ENCODE data around the gene GP9. TPM values are rescaled to one million over a fixed set of nuclear protein-coding genes. Genes with fewer than 3 reads are reported as not detected.

The GP9 gene
- total RNA-seq, 1 experiment from 2014 or later = not detected

DNA sequence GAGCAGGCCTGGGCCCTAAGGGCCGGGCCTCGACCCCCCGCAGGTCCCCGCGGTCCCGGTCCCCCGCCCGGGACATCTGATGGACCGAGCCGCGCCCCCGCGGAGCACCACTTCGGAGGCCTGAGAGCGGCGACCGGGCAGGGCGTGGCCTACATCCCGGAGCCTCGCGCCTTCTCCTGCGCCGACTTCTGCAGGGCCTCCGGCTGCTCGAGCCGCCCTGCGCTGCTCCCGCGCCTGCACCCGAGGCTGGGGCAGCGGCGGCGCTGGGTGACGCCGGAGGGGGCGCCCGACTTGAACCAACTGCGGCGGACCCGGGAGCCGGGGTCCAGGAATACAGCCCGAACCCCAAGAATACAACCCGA is 14.9 kb upstream of the GP9 start:
- no peak for TF ChIP-seq EZH2 (IDR thresholded peaks at IDR 0.05; ENCODE audit: low read depth)
- TF ChIP-seq, protein P1, sequence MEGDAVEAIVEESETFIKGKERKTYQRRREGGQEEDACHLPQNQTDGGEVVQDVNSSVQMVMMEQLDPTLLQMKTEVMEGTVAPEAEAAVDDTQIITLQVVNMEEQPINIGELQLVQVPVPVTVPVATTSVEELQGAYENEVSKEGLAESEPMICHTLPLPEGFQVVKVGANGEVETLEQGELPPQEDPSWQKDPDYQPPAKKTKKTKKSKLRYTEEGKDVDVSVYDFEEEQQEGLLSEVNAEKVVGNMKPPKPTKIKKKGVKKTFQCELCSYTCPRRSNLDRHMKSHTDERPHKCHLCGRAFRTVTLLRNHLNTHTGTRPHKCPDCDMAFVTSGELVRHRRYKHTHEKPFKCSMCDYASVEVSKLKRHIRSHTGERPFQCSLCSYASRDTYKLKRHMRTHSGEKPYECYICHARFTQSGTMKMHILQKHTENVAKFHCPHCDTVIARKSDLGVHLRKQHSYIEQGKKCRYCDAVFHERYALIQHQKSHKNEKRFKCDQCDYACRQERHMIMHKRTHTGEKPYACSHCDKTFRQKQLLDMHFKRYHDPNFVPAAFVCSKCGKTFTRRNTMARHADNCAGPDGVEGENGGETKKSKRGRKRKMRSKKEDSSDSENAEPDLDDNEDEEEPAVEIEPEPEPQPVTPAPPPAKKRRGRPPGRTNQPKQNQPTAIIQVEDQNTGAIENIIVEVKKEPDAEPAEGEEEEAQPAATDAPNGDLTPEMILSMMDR (conservative IDR thresholded peaks at IDR 0.05) = no peak
- H3K27me3 ChIP-seq (ENCODE audit: insufficient read depth, low read depth) = peaks cover 28% of the 10 kb centered on the region
- ChIA-PET CTCF (no interaction called here), POLR2A (ENCODE audit: unreplicated experiment) (no interaction called here)
- no peak overlapping the region for H3K4me3 ChIP-seq
- no peaks in the 10 kb centered on the region for H3K9me3 ChIP-seq (ENCODE audit: insufficient read depth, low read depth)
- H3K27ac ChIP-seq = no peak overlapping the region
- no peak for DNase-seq
- BruUV-seq (replicated peaks) = no TSS peak
- no peaks in the 10 kb centered on the region for H3F3A ChIP-seq (ENCODE audit: insufficient read depth, low read depth)
- H3K4me1 ChIP-seq (replicated peaks; ENCODE audit: insufficient read depth) = no peaks in the 10 kb centered on the region
- H3K79me2 ChIP-seq (ENCODE audit: low read depth) = no peaks in the 10 kb centered on the region
- H3K9me2 ChIP-seq (ENCODE audit: insufficient read depth) = no peaks in the 10 kb centered on the region
- H3K4me2 ChIP-seq = no peak overlapping the region
- H3K36me3 ChIP-seq (ENCODE audit: low read depth) = no peaks in the 10 kb centered on the region
- intact Hi-C loops (cut with micrococcal nuclease; ENCODE audit: unreplicated experiment) = no loop called here
- H4K20me1 ChIP-seq (ENCODE audit: insufficient read depth) = no peaks in the 10 kb centered on the region
- H2AFZ ChIP-seq = no peak overlapping the region

DNA sequence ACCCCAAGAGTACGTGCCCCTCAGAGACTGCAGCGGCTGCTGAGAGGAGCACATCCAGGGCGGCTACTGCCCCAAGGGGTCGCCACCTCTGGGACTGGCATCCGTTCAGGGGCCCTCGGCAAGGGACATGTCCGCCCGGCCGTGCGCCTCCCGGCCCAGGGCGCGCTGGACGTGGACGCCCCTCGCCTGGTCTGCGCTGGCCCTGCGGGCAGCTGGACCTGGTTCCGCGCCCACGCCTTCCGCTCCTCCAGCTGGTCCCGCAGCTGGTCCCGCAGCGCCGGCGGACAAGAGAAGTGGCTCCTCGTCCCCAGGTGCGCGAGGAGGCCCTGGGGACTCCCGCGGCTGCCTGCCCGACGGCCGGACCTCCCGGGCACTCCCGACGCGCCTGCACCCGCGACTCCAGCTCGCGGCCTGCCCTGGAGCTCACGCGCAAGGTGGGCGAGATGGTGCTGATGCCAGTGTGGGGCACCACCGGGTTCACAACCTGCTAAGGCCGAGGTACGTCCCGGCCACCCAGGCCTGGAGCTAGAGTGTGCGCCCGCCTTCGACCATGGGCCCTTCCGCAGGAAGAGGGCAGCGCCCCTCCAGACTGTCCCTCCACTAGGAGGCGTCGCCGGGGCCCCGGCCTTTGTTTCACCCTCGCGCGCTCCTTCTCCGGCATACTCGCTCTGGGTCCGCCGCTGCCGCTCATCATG is 14.4 kb upstream of the GP9 start:
- H3F3A ChIP-seq (ENCODE audit: insufficient read depth, low read depth) = no peaks in the 10 kb centered on the region
- no peaks in the 10 kb centered on the region for H3K36me3 ChIP-seq (ENCODE audit: low read depth)
- no peak for DNase-seq
- no peaks in the 10 kb centered on the region for H3K4me1 ChIP-seq (replicated peaks; ENCODE audit: insufficient read depth)
- ChIA-PET POLR2A (ENCODE audit: unreplicated experiment) (no interaction called here), CTCF (interaction anchor here (0.7 kb wide), 1 partner anchor 1443 kb away, joined by 5 read pairs; no protein-coding TSS in a partner anchor)
- no TSS peak for BruUV-seq (replicated peaks)
- H3K79me2 ChIP-seq (ENCODE audit: low read depth) = no peaks in the 10 kb centered on the region
- H2AFZ ChIP-seq = no peak overlapping the region
- intact Hi-C loops (cut with micrococcal nuclease; ENCODE audit: unreplicated experiment) = no loop called here
- H3K4me3 ChIP-seq = no peak overlapping the region
- TF ChIP-seq, protein P1 (conservative IDR thresholded peaks at IDR 0.05) = no peak
- no peak for TF ChIP-seq EZH2 (IDR thresholded peaks at IDR 0.05; ENCODE audit: low read depth)
- H3K4me2 ChIP-seq = no peak overlapping the region
- peaks cover 27% of the 10 kb centered on the region for H3K27me3 ChIP-seq (ENCODE audit: insufficient read depth, low read depth)
- H4K20me1 ChIP-seq (ENCODE audit: insufficient read depth) = no peaks in the 10 kb centered on the region
- H3K9me2 ChIP-seq (ENCODE audit: insufficient read depth) = no peaks in the 10 kb centered on the region
- no peak overlapping the region for H3K27ac ChIP-seq
- no peaks in the 10 kb centered on the region for H3K9me3 ChIP-seq (ENCODE audit: insufficient read depth, low read depth)

DNA sequence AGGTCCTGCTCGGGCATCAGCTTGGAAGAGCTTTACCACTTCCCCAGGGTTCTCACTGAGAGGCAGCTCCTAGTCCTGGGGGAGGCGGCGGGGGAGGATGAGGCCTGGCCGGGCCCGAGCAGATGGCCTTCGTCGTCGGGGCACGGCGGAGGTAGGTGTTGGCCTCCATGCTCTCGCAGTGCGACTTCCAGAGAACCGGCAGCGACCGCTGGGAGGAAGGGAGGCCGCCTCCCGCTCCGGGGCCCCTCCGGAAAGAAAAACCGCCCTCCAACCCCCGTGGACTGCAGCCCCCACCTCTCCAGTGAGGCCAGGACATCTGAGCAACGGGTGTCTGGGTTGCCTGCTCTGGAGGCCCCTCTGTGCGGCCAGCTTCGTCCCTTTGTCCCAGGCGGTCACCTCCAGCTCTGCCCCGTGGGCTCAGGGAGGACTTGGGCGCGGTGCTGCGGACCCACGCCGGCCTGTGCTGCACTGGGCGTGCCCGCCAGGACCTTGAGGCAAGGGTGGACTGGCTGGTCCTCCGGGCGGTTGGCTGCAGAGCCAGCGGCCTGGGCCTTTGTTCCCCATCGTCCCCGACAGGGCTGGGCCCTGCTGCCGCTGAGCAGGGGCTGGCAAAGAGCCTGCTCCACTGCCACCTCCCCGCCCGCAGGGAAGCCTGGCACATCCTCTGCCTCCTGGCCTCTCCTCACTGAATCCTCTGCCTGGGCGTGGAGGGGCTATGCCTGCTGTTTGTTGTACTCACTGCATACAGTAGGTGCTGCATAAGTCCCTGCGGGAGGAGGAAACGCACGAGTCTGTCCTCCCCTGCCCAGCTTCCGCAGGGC is 13.6 kb upstream of the GP9 start:
- CTCF ChIA-PET = interaction anchor here (0.7 kb wide), 1 partner anchor 1444 kb away, joined by 5 read pairs; no protein-coding TSS in a partner anchor
- no peak for TF ChIP-seq EZH2 (IDR thresholded peaks at IDR 0.05; ENCODE audit: low read depth)
- TF ChIP-seq, protein P1 (conservative IDR thresholded peaks at IDR 0.05) = no peak
- POLR2A ChIA-PET (ENCODE audit: unreplicated experiment) = no interaction called here

More for the DNA sequence above, 13.6 kb upstream of the GP9 start:
- Histone ChIP-seq H3K27ac (no peak overlapping the region), H3K4me1 (replicated peaks; ENCODE audit: insufficient read depth) (no peaks in the 10 kb centered on the region), H4K20me1 (ENCODE audit: insufficient read depth) (no peaks in the 10 kb centered on the region), H3K9me3 (ENCODE audit: insufficient read depth, low read depth) (no peaks in the 10 kb centered on the region), H3K4me3 (no peak overlapping the region), H3K27me3 (ENCODE audit: insufficient read depth, low read depth) (peaks cover 19% of the 10 kb centered on the region), H3K4me2 (no peak overlapping the region), H3F3A (ENCODE audit: insufficient read depth, low read depth) (no peaks in the 10 kb centered on the region), H3K36me3 (ENCODE audit: low read depth) (no peaks in the 10 kb centered on the region), H2AFZ (no peak overlapping the region), H3K9me2 (ENCODE audit: insufficient read depth) (no peaks in the 10 kb centered on the region), H3K79me2 (ENCODE audit: low read depth) (no peaks in the 10 kb centered on the region)
- BruUV-seq (replicated peaks) = no TSS peak
- intact Hi-C loops (cut with micrococcal nuclease; ENCODE audit: unreplicated experiment) = no loop called here
- DNase-seq = no peak
